PC-9 (cell line): ENCODE measurements around the gene MBOAT2.

Experiments used
- CTCF ChIP-seq: fragments of 200-600 bp; sonication (generic); conservative IDR thresholded peaks from 2 replicates; pipeline ENCODE4 v1.6.1; 2017; ENCODE audit warnings: mixed run types, antibody characterized with exemption, mild to moderate bottlenecking, moderate library complexity
- EZH2 ChIP-seq: fragments of 200-600 bp; sonication (generic); IDR thresholded peaks from 2 replicates; pipeline ENCODE4 v1.8.0; 2017; ENCODE audit warnings: antibody characterized with exemption, low read depth

GRCh38 chr2:8853426-8853825 is 150.1 kb downstream of the MBOAT2 start:
- TF ChIP-seq EZH2 (no peak), CTCF (no peak)
